DND-41 (cell line): ENCODE results near the gene RTRAF.

Experiments used
- CTCF ChIP-seq: IDR thresholded peaks from 2 replicates; pipeline ENCODE4 v1.5.1; 2012; ENCODE audit warnings: borderline replicate concordance, low read length, moderate library complexity, mild to moderate bottlenecking; ENCODE audit not compliant: poor library complexity, severe bottlenecking; ENCODE audit errors: extremely low read depth
- EZH2 ChIP-seq: IDR thresholded peaks from 3 replicates; pipeline ENCODE4 v1.6.1; 2012; ENCODE audit warnings: borderline replicate concordance, low read depth, mild to moderate bottlenecking, moderate library complexity, low read length, inconsistent platforms; ENCODE audit not compliant: severe bottlenecking

DNA sequence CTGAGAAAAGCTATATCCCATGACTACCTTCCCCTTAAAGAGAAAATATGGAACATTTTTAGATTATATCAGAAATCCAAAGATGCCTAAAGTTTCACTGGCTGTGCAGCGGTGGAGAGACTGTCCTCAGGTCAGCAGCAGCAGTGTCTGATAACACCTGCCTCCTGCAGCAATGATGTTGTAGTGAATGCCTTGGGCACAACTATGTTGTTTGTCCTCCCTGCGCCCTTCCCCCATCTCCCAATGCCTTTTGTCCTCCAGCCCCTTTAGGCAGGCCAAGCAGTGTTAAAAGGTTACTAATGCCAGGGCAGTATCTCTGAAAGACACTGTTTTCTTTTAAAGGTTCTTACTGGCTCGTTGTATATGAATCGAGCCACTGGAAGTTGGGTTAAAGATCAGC, 13.2 kb downstream of the RTRAF start:
- TF ChIP-seq CTCF (no peak), EZH2 (no peak)
